Psoas muscle (tissue), 8 donors: Measurements from ENCODE around the gene MDH1. TPM values are rescaled to one million over a fixed set of nuclear protein-coding genes. Genes with fewer than 3 reads are reported as not detected.

Source experiments
- ATAC-seq, 4 donors: fragments of 200-7000 bp; cut with Tn5 transposase; one replicate each; pipeline ENCODE4 v1.9.1; 2020; ENCODE audit warnings: moderate library complexity in 3 of 4, mild to moderate bottlenecking in 2 of 4
- DNase-seq, 2 donors: peaks; one replicate each; pipeline ENCODE4 v3.0.0-alpha.2; 2020
- H3K27ac ChIP-seq: fragments of 200-600 bp; one replicate; pipeline ENCODE4 v1.8.0; 2022
- H3K27me3 ChIP-seq, 3 donors: fragments of 200-600 bp in 1 of 3; one replicate each; pipeline versions ENCODE4 v1.6.1 to v1.8.0; 2013 to 2022; ENCODE audit warnings: low read length in 2 of 3, mild to moderate bottlenecking in 2 of 3, moderate library complexity in 1 of 3; ENCODE audit not compliant: insufficient read depth in 3 of 3
- H3K36me3 ChIP-seq, 2 donors: fragments of 200-600 bp in 1 of 2; one replicate each; pipeline versions ENCODE4 v1.6.1 to v1.8.0; 2013 to 2022; ENCODE audit warnings: low read depth in 1 of 2, mild to moderate bottlenecking in 1 of 2, moderate library complexity in 1 of 2; ENCODE audit not compliant: insufficient read depth in 1 of 2
- H3K4me1 ChIP-seq: fragments of 200-600 bp; one replicate; pipeline ENCODE4 v1.8.0; 2022
- H3K4me3 ChIP-seq: fragments of 200-600 bp; one replicate; pipeline ENCODE4 v1.8.0; 2022; ENCODE audit warnings: mild to moderate bottlenecking
- H3K9me3 ChIP-seq: fragments of 200-600 bp; one replicate; pipeline ENCODE4 v1.8.0; 2022
- CTCF ChIP-seq: fragments of 200-600 bp; IDR thresholded peaks from one replicate; pipeline ENCODE4 v1.8.0; 2022; ENCODE audit warnings: antibody characterized with exemption
- WGBS, 3 donors: extraction: QIAGEN DNeasy Blood & Tissue Kit; methylation state at CpG; one replicate each; pipeline versions ENCODE4 v1.1.6 to v1.1.7; 2013; 5-methylcytosine and 5-hydroxymethylcytosine counted together
- intact Hi-C, 2 donors: fragments of 100-400 bp; cut with DNase I; formaldehyde crosslinking; loops; one replicate each; pipeline versions ENCODE4 v1.11.0 to v1.14.2; 2022
- polyA plus RNA-seq, 3 donors: library from polyadenylated mRNA; stranded (reverse); fragments of 200-250 nt; gene quantifications; one replicate each; pipeline ENCODE4 v1.2.3, GENCODE V29; 2013
- total RNA-seq, 4 donors: library from RNA; stranded (reverse); fragmentation: NEBNext Ultra II Directional in 2 of 4; extraction: Animal tissue kit (Norgen Biotek cat#: 25700) in 2 of 4; gene quantifications; one replicate each; pipeline versions ENCODE4 v1.2.1 to v1.2.4, GENCODE V29; 2021 to 2023
- donor health status: healthy with polysubstance abuse.
- donor health status: DM: no; HTN: no; CAD: no; lungs with moderate emphysema.
- donor health status: Bipolar disorder and iron deficiency.
- donor health status: healthy.
- donor health status: DM: yes; HTN: yes; CAD: no.
- donor health status: DM: no; HTN: no; CAD: no.
- donor health status: DM: no; HTN: no; CAD: no.
- donor health status: DM: yes; HTN: yes; CAD: no.

The MDH1 gene
- total and polyA plus RNA-seq, 7 donors, result 185 to 564 (median 386) TPM

DNA sequence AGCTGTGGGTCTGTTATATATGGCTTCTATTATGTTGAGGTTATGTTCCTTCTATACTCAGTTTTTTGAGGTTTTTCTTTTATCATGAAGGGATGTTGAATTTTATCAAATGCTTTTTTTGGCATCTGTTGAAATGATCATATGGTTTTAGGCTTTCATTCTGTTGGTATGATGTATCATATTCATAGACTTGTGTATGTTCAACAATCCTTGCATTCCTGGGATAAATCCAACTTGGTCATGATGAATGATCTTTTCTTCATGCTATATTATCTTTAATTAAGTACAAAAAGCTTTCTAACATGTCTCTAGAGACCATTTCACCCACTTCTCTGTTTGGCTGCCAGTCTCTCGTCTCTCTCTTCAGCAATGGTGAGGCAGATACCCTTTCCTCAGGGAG is 54.2 kb downstream of the MDH1 start:
- no peak for TF ChIP-seq CTCF
- H3K4me1 ChIP-seq, result no peaks in the 10 kb centered on the region
- no peak overlapping the region for H3K27ac ChIP-seq
- no peak overlapping the region for H3K4me3 ChIP-seq
- H3K36me3 ChIP-seq, result no peaks in the 10 kb centered on the region
- H3K9me3 ChIP-seq, result peaks cover 3% of the 10 kb centered on the region
- intact Hi-C loops, result no loop called here
- WGBS, 3 donors, result 80 to 86% (median 82%) methylated on average over 1 of the region's 1 CpG
- ATAC-seq, result no peak
- no peaks in the 10 kb centered on the region for H3K27me3 ChIP-seq
- no peak for DNase-seq

DNA sequence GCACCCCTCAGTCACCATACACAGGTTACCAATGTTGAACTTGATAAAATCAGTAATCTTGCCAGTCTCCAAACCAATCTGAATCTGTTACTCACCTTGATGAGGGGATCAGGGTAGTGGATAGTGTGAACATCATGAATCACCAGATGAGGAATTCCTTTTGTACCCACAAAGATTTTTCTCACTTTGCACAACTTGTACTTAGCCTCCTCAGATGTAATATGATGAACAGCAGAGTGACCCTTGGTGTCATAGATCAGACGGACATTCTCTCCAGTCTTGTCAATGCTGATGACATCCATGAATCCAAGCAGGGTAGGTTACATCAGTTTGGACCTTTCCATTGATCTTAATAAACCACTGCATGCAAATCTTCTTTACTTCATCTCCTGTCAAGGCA is 54.7 kb downstream of the MDH1 start:
- ATAC-seq (no peak), DNase-seq (no peak)
- peaks cover 3% of the 10 kb centered on the region for H3K9me3 ChIP-seq
- intact Hi-C loops, result no loop called here
- H3K36me3 ChIP-seq, result no peaks in the 10 kb centered on the region
- H3K4me1 ChIP-seq, result no peaks in the 10 kb centered on the region
- H3K27ac ChIP-seq, result no peak overlapping the region
- H3K27me3 ChIP-seq, result no peaks in the 10 kb centered on the region
- H3K4me3 ChIP-seq, result no peak overlapping the region
- 74 to 86% (median 79%) methylated on average over 1 of the region's 1 CpG for WGBS, 3 donors
- TF ChIP-seq CTCF, result no peak

GRCh38 chr2:63648632-63649031 is 59.9 kb downstream of the MDH1 start:
- 69 to 81% (median 73%) methylated on average over 2 of the region's 2 CpGs for WGBS, 3 donors

GRCh38 chr2:63649829-63650228 is 61.1 kb downstream of the MDH1 start:
- DNase-seq (no peak), ATAC-seq (no peak)
- Histone ChIP-seq H3K27ac (no peak overlapping the region), H3K4me3 (no peak overlapping the region), H3K9me3 (peaks cover 3% of the 10 kb centered on the region), H3K27me3 (no peaks in the 10 kb centered on the region), H3K36me3 (no peaks in the 10 kb centered on the region), H3K4me1 (no peaks in the 10 kb centered on the region)
- no peak for TF ChIP-seq CTCF
- intact Hi-C loops, result no loop called here
- 88 to 97% (median 89%) methylated on average over 1 of the region's 1 CpG for WGBS, 3 donors

More at GRCh38 chr2:63648632-63649031, 59.9 kb downstream of the MDH1 start:
- Histone ChIP-seq H3K4me3 (no peak overlapping the region), H3K9me3 (peaks cover 3% of the 10 kb centered on the region), H3K4me1 (no peaks in the 10 kb centered on the region), H3K27me3 (no peaks in the 10 kb centered on the region), H3K36me3 (no peaks in the 10 kb centered on the region), H3K27ac (no peak overlapping the region)
- no peak for TF ChIP-seq CTCF
- ATAC-seq, result no peak
- intact Hi-C loops, result no loop called here
- no peak for DNase-seq

DNA sequence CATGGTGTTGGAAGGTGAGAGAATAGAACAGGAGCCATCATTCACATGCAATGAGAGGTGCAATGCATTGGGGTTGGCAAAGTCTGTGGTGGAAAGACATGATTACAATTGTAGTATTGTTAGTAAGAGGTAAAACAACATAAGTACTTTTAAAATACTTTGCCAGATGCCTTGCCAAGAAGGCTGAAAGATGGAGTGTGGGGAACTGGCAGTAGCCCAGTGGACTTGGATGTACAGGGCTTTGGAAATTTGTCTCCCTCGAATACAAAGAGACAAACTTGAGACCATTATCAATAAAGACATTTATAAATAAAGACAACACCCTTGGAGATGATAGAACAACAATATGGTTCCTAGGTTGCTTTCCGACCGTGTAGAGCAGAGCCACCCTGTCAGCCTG is 62.0 kb downstream of the MDH1 start:
- ATAC-seq, result no peak
- TF ChIP-seq CTCF, result no peak
- no peaks in the 10 kb centered on the region for H3K4me1 ChIP-seq
- no peak overlapping the region for H3K27ac ChIP-seq
- H3K36me3 ChIP-seq, result no peaks in the 10 kb centered on the region
- intact Hi-C loops, result no loop called here
- DNase-seq, result no peak
- 80 to 85% (median 82%) methylated on average over 3 of the region's 3 CpGs for WGBS, 3 donors
- no peak overlapping the region for H3K4me3 ChIP-seq
- H3K27me3 ChIP-seq, result no peaks in the 10 kb centered on the region
- peaks cover 3% of the 10 kb centered on the region for H3K9me3 ChIP-seq
